IPS DF 4.7 (cell line): ENCODE measurements around the gene ZFHX2.
"Not testable (repeated sequence)": the region's sequence is repeated elsewhere in the genome, so short reads cannot be mapped to it uniquely, and the experiment has no call there.

Source experiments
- DNase-seq: peaks from one replicate; pipeline ENCODE4 v3.0.0-alpha.2; 2013; ENCODE audit warnings: low spot score; ENCODE audit errors: extremely low read depth

The ZFHX2 gene

GRCh38 chr14:23551266-23552028 lies at the start of gene ZFHX2:
ZFHX2 (minus strand) TSS chr14:23551765; CDS start chr14:23535325, 16,440 bp downstream.
- no peak for DNase-seq

DNA sequence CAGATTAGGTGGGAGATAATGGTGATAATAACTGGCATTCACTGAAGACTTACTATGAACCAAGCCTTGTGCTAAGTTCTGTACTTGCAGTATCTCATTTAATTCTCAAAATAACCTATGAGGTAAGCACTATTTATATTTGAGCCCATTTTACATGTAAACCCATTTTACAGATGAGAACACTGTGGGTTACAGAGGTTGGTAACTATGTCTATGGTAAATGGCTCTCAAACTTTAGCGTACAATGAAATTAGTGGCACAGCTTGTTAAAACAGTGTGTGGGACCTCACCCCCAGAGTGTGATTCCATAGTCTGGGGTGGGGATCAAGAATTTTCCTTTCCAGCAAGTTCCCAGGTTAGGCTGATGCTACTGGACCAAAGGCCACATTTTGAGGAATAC lies 49.2 kb upstream of the ZFHX2 start:
- no peak for DNase-seq

GRCh38 chr14:23600322-23600707 lies 48.8 kb upstream of the ZFHX2 start:
- DNase-seq = no peak

GRCh38 chr14:23594191-23594590 lies 42.6 kb upstream of the ZFHX2 start:
- DNase-seq = not testable (repeated sequence)

GRCh38 chr14:23590198-23590597 lies 38.6 kb upstream of the ZFHX2 start:
- DNase-seq = no peak

GRCh38 chr14:23589606-23590005 lies 38.0 kb upstream of the ZFHX2 start:
- no peak for DNase-seq

DNA sequence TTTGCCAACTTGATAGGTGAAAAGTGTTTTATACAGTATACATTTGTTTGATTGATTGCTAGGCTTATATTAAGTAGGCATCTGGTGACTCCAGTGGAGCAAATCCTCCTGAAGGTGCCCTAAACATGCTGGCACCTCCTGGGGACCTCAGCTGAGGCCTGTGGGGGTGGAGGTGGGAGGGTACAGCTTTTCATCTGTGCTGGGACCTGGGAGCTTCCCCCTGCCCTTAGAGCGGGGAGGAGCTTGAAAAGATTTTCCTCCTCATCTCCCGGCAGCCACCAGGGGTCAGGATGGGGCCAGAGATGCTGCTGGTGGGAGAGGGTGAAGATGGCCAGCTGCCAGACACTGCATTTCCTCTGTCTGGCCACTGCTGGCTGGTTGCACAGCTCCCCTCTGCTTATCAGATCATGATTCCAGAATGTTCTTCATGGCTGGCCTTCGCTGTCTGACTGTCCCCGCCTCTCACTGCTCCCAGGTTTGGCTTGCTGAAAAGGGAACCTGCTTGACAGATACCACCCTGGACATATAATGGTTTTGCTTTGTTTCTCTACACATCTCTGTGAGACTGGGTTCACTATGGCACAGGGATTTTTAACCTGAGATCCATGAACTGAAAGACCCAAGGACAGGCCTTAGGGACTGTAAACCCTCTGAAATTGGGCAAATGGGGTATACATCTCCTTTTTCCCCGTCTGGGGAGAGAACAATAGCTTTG lies 37.5 kb upstream of the ZFHX2 start:
- DNase-seq = peak; percentile 71

- not testable (repeated sequence) for DNase-seq
Measured at GRCh38 chr14:23584527-23585203, 33.1 kb upstream of the ZFHX2 start.

- not testable (repeated sequence) for DNase-seq
Measured at GRCh38 chr14:23583761-23584526, 32.4 kb upstream of the ZFHX2 start.

GRCh38 chr14:23582906-23583760 lies 31.6 kb upstream of the ZFHX2 start:
- DNase-seq = no peak

- no peak for DNase-seq
Measured at GRCh38 chr14:23580948-23581281, 29.4 kb upstream of the ZFHX2 start.

GRCh38 chr14:23580152-23580926 lies 28.8 kb upstream of the ZFHX2 start:
- DNase-seq = no peak

GRCh38 chr14:23579739-23580138 lies 28.2 kb upstream of the ZFHX2 start:
- DNase-seq = no peak

DNA sequence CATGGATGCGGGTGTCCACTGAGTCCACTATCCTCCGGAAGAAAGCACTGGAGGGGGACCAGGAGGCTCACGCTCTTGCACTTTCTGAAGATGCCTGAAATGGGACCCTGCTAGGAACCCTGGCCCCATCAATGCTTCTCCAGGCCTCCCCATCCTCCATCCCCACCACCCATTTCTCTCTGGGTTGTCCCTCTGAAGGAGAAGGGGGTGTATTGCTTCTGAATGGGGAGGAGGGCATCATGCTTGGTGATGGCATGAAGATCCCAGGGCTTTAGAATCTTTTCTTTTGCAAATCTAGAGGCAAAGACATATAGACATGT lies 27.7 kb upstream of the ZFHX2 start:
- DNase-seq = no peak

DNA sequence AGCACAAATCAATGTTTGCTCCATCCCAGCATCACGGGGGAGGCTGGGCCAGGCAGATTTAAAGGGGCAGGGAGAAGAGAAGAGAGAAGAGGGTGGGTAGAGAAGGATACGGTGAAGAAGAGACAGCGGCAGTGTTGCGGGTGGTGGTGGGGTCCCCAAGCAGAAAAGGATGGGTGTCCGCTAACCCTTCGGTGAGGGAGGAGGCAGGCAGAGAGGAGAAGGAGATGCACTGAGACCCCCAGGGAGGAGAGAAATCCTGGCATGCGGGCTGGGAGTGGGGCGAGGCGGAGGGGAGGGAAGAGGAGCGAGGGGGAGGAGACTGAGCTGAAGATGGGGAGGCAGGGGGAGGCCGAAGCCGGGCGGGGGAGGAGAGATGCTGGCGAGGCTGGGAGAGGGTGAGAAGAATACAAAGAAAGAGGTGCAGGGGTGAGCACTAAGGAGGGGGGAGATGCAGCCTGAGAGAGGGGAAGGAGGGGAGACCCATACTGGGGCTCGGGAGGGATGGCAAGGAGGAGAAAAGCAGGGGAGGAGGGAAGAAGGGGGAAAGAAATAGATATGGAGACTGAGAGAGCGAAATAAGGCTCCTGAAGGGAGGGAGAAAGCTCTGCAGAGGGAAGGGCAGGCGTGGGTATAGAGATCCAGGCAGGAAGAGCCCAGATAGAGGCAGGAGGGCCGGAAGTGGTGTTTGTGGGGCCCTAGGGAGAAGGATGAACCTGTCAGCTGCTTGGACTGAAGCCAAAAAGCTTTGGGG lies 27.2 kb upstream of the ZFHX2 start, which contains the start of gene JPH4:
TSS of gene JPH4 (minus strand) at position 231 of the 751 bp plus-strand sequence. CDS start 1,337 bp downstream, outside the sequence.
- DNase-seq = no peak

- no peak for DNase-seq
Measured at GRCh38 chr14:23577710-23578392, 26.3 kb upstream of the ZFHX2 start.

DNA sequence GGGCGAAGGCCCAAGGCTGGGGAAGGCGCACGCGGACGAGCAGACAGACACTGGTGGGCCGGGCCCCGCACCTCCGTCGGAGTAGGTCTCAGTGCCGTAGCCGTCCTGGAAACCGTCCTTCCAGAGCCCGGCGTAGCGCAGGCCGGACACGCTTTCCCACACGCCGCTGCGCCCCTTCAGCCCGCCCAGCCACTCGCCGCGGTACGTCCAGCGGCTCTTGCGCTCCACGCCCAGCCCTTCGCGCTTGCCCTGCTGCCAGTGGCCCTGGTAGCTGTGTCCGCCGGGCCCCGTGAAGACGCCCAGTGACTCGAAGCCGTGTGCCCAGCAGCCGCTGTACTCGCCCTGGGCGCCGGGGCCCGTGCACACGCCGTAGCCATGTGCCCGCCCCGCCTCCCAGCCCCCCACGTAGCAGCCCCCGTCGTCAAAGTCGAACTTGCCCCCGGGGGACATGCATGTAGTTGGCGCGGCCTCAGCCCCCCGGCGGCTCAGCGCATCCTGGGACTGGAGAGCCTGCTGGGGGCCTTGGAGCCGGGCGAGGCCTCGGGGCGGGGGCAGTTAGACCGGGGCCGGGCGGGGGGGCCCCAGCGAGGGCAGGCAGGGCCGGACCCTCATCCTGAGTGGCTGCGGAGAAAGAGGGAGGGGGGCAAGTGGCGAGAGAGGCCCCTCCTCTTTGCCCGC lies 25.6 kb upstream of the ZFHX2 start:
- no peak for DNase-seq

DNA sequence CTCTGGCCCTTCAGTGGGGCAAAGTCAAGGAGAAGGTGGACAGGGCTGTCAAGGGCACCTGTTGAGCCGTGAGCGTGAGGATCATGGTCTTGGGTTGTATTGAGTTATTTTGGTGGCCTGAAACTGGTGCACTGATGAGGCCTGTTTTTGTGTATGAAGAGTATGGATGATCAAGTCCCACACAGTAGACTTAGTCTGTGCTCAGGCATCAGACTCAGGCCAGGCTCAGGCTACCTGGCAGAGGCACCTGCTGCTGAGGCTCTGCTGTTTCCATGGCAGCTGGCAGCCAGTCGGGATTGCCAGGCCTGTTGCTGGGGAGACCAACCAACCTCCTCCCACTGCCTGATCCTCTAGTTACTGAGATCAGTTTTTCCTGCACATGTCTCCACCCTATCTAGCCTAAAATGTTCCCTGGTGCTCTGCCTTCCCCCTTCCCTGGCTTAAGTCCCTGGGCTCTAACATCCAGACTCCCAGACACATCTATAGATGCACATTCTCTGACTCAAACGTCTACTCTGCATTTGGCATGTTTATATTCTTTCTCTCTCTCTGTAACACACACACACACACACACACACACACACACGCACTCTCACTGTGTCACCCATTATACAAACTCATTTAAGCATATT lies 21.9 kb upstream of the ZFHX2 start:
- DNase-seq = no peak
